ENCODE results near the gene ZNF763.
"Not testable (repeated sequence)": the region's sequence is repeated elsewhere in the genome, so short reads cannot be mapped to it uniquely, and the experiment has no call there.

Gene ZNF763

DNA sequence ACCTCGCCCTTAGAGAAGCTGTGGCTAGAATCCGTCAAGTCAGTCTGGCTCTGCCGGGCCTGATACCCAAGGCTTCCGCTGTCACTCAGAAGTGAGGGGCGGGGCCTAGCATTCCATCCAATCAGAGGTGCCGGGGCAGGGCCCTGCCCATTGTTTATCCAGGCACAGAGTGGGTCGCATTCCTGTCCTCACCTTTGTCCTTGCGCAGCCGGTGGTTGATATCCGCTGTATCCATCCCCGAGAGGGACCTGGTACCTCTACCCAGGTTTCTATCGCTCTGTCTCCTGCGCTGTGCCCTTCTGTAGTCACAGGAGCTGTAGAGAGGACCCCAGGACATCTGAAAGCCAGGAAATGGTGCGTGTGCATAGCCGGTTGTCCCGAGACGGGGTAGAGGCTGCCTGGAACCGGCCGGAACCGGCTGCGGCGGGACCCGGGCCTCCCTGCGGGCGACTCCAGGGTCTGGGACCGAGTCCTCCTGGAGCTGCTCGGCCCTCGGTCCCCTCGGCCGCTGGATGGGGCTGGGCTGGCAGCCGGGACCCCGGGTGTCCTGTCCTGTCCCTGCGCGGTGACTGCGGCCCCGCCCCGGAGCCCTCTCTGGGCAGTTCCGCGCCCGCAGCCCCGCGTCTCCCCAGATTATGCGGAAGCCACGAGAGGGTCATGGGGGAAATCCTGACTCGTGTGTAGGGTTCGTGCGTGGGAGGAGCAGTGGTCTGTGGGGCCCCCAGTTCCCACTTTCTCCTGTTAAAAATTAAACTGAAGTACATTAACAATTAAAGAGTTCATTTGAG lies at the start of gene ZNF763:
ZNF763 (plus strand) TSS at position 183 of the 788 bp plus-strand sequence; CDS start at position 352, 169 bp downstream.
- DNase-seq, result peak; percentile 93

DNA sequence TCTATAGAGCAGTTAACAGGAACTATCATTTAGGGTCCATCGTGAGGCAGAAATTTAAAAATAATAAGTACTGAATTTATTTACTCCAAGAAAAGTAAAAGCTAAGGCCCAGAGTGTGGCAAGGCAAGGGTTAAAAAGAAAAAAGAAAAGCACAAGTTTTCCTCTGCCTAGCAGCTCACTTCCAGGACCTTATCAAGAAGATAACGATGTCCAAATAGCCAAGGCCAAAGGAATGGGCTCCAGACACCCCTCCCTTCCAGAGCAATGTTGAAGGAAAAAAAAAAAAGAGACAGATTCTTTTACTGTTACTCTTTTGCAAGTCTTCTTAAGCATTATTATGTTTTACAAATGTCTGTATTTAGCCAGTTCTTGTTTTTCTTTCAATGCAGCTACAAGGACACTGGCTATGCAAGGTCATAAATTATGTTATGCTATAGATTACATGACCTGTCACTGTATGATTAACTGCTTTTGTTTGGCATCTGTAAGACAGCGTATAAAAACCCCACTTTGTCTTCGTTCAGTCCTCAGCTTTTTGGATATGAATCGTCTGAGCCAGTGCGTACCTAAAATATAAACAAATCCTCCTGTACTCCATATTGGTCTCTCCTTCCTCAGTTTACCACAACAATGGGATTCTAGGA lies 42.9 kb upstream of the ZNF763 start:
- DNase-seq, result no peak

DNA sequence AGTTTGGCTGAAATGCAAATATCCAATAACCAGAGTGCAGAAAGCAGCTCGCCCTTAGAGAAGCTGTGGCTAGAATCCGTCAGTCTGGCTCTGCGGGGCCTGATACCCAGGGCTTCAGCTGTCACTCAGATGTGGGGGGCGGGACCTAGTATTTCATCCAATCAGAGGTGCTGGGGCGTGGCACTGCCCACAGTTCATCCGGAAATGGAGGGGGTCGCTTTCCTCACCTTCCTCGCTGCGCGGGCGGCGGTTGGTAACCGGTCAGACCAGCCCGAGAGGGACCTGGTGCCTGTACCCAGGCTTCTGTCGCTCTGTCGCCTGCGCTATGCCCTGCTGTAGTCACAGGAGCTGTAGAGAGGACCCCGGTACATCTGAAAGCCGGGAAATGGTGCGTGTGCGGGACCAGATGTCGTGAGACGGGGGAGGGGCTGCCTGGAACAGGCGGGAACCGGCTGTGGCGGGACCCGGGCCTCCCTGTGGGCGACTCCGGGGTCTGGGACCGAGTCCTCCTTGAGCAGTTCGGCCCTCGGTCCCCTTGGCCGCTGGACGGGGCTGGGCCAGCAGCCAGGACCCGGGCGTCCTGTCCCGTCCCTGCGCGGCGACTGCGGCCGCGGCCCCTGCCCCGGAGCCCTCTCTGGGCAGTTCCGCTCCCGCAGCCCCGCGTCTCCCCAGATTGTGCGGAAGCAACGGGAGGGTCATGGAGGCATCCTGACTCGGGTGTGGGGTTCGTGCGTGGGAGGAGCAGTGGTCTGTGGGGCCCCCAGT lies 39.8 kb upstream of the ZNF763 start, which contains the start of gene ZNF700:
ZNF700 (plus strand) TSS at position 222 of the 765 bp plus-strand sequence; CDS start at position 326, 104 bp downstream.
- DNase-seq, result peak; percentile 95

DNA sequence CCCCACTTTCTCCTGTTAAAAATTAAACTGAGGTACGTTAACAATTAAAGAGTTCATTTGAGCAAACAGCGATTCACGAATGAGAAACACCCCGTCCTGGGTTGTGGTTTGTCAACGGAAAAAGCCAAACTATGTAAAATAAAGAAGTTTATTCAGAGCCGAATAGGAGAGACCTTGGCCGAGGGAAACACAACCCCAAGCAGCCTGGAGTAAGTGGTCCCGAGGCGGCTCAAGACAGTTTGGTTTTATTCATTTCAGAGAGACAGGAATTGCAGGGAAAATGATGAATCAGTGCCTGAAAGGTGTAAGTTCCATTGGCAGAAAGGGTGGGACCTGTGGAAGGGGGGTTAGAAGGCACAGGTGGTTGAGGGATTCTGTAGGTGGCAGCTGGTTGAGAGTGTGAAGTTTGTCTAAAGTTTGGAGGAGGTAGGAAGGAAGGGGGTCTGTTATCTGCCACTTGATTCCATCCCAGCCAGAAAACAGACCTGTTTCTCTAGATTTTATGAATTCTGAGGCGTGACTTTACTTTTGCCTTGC lies 39.1 kb upstream of the ZNF763 start:
- not testable (repeated sequence) for DNase-seq

DNA sequence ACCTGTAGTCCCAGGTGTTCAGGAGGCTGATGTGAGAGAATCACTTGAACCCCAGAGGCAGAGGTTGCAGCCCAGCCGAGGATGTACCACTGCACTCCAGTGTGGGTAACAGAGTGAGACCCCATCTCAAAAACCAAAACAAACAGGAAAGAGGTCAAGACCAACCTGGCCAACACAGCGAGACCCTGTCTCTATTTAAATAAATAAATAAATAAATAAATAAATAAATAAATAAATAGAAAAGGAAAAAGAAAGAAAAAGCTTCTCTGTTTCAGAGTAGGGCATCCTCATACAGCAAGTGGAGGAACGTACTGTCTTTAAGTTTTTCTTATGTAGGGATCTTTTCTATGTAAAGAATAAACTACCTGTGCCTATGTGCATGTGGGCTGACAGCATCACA lies 37.6 kb upstream of the ZNF763 start:
- DNase-seq, result no peak

DNA sequence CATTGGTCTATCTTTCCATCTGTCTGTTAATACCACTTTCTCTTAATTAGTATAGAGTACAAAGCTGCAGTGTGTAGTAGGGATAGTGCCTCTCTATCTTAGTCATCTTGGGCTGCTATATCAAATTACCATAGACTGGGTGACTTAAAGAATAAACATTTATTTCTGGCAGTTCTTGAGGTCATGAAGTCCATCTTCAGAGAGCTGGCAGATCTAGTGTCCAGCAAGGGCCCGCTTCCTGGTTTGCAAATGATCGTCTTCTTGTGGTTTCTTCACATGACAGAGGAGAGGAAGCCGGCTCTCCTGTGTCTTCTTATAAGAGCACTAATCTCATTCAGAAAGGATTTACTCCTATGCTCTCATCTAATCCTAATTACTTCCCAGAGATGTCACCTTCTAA lies 33.8 kb upstream of the ZNF763 start:
- no peak for DNase-seq

DNA sequence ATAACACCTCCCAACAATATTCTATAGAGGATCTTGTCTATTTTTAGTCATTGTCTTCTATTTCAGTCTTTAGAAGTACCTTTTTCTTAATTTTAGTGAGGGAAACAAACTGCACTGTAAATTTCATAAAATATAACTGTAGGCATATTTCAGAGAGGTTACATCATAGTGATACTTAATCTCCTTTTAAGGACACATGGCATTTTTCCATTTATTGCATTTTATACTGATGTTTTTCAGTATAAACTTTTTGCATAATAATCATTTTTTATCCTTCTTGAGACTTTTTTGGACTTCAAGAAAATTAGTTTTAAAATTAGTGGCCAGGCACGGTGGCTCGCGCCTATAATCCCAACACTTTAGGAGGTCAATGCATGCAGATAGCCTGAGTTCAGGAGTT lies 33.3 kb upstream of the ZNF763 start:
- no peak for DNase-seq

DNA sequence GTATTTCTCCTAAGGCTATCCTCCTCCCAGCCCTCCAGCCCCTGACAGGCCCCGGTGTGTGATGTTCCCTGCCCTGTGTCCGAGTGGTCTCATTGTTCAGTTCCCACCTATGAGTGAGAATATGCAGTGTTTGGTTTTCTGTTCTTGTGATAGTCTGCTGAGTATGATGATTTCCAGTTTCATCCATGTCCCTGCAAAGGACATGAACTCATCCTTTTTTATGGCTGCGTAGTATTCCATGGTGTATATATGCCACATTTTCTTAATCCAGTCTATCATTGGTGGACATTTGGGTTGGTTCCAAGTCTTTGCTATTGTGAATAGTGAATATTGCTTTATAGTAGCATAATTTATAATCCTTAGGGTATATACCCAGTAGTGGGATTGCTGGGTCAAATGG lies 29.0 kb upstream of the ZNF763 start:
- not testable (repeated sequence) for DNase-seq

DNA sequence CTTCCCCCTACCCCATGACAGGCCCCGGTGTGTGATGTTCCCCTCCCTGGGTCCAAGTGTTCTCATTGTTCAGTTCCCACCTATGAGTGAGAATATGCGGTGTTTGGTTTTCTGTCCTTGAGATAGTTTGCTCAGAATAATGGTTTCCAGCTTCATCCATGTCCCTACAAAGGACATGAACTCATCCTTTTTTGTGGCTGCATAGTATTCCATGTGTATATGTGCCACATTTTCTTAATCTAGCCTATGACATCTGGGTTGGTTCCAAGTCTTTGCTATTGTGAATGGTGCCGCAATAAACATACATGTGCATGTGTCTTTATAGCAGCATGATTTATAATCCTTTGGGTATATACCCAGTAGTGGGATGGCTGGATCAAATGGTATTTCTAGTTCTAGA lies 26.5 kb upstream of the ZNF763 start:
- not testable (repeated sequence) for DNase-seq

DNA sequence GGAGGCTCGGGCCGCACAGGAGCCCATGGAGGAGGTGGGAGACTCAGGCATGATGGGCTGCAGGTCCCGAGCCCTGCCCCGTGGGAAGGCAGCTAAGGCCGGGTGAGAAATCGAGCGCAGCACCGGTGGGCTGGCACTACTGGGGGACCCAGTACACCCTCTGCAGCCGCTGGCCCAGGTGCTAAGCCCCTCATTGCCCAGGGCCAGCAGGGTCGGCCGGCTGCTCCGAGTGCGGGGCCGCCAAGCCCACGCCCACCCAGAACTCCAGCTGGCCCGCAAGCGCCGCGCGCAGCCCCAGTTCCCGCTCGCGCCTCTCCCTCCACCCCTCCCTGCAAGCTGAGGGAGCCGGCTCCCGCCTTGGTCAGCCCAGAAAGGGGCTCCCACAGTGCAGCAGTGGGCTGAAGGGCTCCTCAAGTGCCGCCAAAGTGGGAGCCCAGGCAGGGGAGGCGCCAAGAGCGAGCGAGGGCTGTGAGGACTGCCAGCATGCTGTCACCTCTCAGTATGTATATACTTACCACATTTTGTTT lies 23.4 kb upstream of the ZNF763 start:
- not testable (repeated sequence) for DNase-seq

DNA sequence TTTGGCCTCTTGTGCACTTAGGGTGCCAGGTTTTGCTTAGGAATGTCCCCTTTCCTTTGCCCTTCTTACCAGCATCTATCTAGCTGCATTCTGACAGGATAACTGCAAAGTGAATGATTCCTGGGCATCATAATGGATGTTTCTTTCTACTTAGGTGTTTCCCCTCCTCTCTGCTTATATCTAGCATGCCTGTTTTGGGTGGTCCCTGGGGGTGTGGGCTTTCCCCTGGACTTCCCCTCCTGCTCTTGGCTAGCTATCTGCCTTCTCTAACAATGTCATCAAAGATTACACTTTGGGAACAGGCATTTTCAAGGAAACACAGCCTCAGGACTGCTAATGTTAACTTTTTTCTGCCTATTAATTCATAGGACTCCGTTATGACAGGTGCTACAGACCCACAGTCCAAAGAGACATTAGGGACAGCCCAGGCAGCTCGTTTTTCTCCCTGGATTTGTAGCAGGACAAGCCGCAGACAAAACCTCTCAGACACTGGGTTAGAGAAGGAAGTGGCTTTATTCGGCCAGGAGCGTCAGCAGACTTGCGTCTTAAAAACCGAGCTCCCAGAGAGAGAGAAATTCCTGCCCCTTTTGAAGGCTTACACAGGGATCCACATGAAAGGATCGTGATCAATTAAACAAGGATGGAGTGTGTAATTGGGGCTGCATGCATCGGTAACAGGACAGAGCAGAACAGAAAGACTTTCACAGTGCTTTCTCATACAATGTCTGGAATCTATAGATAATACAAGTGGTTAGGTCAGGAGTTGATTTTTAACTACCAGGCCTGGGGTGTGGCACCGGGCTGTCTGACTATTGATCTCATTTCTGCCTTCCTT lies 22.6 kb upstream of the ZNF763 start:
- no peak for DNase-seq

DNA sequence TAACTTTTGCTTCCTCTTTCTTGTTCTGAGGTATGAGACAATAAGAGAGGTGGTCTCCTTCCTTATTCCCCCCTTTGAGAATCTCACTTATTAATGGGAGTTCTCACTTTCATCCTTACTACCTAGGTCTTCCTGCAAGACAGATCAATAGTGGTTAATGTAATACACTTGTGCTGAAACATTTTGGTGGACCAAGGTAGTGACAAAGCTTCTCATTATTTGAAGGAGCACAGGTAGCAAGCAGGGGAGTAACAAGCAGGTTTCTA lies 22.1 kb upstream of the ZNF763 start:
- DNase-seq, result no peak

DNA sequence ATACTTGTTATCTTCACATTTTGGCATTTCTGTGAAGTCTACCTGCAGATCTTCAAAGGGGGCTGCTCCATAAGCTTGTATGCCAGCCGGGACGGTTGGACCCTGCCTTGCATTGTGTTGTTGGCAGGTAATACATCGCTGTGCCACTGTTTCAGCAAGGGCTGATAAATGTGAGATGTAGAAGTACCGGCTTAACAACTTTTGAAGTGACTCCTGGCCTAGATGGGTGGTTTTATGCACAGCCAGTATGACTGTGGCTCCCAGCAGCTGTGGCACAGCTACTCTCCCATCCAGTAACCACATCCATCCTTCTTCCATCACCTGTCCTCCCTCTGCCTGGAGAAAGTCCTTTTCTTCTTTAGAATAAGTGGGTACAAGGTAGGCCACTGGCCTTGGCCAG lies 20.2 kb upstream of the ZNF763 start:
- DNase-seq, result no peak

DNA sequence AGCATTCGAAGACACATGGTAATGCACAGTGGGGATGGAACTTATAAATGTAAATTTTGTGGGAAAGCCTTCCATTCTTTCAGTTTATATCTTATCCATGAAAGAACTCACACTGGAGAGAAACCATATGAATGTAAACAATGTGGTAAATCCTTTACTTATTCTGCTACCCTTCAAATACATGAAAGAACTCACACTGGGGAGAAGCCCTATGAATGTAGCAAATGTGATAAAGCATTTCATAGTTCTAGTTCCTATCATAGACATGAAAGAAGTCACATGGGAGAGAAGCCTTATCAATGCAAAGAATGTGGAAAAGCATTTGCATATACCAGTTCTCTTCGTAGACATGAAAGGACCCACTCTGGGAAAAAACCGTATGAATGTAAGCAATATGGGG lies 16.2 kb upstream of the ZNF763 start:
- no peak for DNase-seq

DNA sequence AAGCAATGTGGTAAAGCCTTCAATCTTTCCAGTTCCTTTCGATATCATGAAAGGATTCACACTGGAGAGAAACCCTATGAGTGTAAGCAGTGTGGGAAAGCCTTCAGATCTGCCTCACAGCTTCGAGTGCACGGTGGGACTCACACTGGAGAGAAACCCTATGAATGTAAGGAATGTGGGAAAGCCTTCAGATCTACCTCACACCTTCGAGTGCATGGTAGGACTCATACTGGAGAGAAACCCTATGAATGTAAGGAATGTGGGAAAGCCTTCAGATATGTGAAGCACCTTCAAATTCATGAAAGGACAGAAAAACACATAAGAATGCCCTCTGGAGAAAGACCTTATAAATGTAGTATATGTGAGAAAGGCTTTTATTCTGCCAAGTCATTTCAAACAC lies 15.6 kb upstream of the ZNF763 start:
- no peak for DNase-seq

DNA sequence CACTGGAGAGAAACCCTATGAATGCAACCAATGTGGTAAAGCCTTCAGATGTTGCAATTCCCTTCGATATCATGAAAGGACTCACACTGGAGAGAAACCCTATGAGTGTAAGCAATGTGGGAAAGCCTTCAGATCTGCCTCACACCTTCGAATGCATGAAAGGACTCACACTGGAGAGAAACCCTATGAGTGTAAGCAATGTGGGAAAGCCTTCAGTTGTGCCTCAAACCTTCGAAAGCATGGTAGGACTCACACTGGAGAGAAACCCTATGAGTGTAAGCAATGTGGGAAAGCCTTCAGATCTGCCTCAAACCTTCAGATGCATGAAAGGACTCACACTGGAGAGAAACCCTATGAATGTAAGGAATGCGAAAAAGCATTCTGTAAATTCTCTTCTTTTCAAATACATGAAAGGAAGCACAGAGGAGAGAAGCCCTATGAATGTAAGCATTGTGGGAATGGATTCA lies 15.2 kb upstream of the ZNF763 start:
- DNase-seq, result not testable (repeated sequence)

DNA sequence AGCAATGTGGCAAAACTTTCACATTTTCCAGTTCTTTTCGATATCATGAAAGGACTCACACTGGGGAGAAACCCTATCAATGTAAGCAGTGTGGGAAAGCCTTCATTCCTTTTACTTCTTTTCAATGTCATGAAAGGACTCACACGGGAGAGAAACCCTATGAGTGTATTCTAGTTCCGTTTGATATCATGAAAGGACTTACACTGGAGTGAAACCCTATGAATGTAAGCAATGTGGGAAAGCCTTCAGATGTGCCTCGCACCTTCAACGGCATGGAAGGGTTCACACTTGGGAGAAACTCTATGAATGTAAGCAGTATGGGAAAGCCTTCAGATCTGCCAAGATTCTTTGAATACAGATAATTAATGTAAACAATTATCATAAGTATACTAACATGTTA lies 14.5 kb upstream of the ZNF763 start:
- no peak for DNase-seq

DNA sequence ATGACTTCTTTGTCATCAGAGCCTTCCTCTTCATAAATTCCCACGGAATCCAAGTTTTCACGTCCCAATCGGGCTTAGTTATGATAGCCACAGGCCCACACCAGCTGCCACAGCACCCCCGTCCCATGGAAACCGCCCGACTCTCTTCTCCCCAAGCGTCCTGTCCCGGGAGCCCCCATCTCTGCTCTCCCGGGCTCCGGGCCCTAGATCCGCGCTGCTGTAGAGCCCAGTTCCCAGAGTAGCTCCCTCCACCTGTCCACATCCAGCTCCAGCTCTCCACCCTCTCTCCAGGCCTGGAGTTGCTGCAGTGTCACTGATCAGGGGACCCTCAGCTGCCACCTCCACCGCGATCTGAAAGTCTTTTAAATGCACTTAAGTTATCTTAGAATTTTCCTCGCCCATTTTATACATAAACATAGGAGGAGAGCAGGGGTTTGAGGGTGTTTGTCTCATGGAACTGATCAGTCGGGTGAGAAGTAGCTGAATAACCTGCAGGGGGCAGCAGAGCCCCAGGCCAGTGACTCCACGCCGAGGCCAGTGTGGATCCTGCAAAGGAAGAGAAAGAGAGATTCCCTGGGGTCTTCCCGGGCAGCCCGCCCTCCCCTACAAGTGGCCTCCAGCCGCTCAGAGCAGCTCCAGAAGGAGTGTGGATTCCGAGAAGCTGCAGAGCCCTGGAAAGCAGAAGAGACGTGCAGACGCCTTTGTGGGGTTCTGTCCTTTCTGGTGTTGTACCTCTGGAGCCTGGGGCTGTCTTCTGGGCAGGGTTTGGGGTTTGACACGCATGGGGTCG lies 1.1 kb upstream of the ZNF763 start:
- DNase-seq, result peak; percentile 79

DNA sequence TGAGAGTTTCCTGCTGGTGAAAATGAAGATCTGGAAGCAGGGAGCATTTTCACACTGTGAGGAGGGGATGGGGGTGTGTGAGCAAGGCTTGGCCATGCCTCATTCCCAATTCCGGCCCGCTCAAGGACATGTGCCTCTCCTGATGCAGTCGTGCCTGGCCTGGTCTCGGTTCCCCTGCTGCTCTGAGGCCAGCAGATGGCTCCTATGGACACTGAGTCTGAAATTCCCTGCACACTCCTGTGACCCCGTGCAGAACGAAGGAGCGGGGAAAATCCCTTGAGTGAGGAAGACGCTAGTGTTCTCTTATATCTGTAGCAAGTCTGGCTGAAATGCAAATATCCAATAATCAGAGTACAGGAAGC lies 363 bp upstream of the ZNF763 start:
- DNase-seq, result no peak

DNA sequence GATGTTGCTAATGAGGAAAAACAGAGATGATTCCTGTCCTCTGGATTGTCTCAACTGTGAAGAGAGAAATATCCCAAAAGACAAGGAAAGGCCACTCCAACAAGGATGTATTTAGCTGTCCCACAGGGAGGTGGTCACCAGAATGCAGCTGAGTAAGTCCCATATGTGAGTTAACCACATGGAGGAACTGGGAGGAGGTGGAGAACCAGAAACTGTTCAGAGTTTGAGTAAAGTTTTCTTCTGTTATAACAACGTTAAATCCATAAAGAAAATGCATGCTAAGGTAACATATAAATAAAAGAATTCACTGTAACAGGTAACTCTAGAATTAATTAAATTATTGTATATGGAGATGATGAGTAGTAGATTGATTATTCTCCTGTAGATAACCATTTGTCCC lies 5.3 kb downstream of the ZNF763 start:
- DNase-seq, result no peak

DNA sequence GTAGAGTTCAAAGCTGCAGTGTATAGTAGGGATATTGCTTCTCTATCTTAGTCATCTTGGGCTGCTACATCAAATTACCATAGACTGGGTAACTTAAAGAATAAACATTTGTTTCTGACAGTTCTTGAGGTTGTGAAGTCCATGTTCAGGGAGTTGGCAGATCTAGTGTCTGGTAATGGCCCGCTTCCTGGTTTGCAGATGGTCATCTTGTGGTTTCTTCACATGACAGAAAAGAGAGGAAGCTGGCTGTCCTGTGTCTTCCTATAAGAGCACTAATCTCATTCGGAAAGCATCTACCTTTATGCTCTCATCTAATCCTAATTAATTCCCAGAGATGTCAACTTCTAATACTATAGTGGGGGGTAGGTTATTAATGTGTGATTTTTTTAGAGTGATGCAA lies 6.2 kb downstream of the ZNF763 start:
- DNase-seq, result no peak
